Panc1 (cell line): ENCODE data around the gene PRPH. TPM values are rescaled to one million over a fixed set of nuclear protein-coding genes. Genes with fewer than 3 reads are reported as not detected.

Experiments used
- ATAC-seq: fragments of 200-7000 bp; cut with Tn5 transposase; 2 replicates; pipeline ENCODE4 v1.9.1; 2020; ENCODE audit warnings: mild to moderate bottlenecking, moderate library complexity
- BruUV-seq: library from RNA; stranded (reverse); fragments of 400-500 nt; replicated peaks from 2 replicates; lab custom pipeline; 2021; lab: Mats Ljungman, UMichigan
- CTCF ChIA-PET: fragments of 300-600 bp; sonication (Branson Sonifier 250); formaldehyde crosslinking; loops from one replicate; lab custom pipeline; 2022; ENCODE audit warnings: antibody characterized with exemption; lab: Charles Lee
- POLR2A ChIA-PET: fragments of 300-600 bp; sonication (Branson Sonifier 250); formaldehyde crosslinking; loops from one replicate; lab custom pipeline; 2022; ENCODE audit warnings: antibody characterized with exemption; lab: Charles Lee
- DNase-seq: peaks from one replicate; pipeline ENCODE4 v3.0.0-alpha.2; 2010; ENCODE audit warnings: low read depth, low spot score
- H3K27ac ChIP-seq: 2 replicates; pipeline ENCODE4 v1.5.1; 2011; ENCODE audit warnings: mild to moderate bottlenecking, low read length, inconsistent platforms
- H3K27me3 ChIP-seq: fragments of 200-500 bp; sonication (Bioruptor generic); 2 replicates; pipeline ENCODE4 v1.6.0; 2014; ENCODE audit warnings: low read length, inconsistent platforms; ENCODE audit not compliant: control insufficient read depth, insufficient read depth
- H3K36me3 ChIP-seq: fragments of 200-500 bp; sonication (Bioruptor generic); 2 replicates; pipeline ENCODE4 v1.5.1; 2014; ENCODE audit warnings: inconsistent platforms, mild to moderate bottlenecking, low read length, moderate library complexity; ENCODE audit not compliant: control insufficient read depth, insufficient read depth
- H3K4me1 ChIP-seq: 2 replicates; pipeline ENCODE4 v1.5.1; 2011; ENCODE audit warnings: inconsistent platforms, mild to moderate bottlenecking, low read length, moderate library complexity; ENCODE audit not compliant: control insufficient read depth, insufficient read depth
- H3K4me3 ChIP-seq, 2 experiments: 2 replicates each; pipeline ENCODE4 v1.5.1; 2011 to 2012; ENCODE audit warnings: low read depth in 2 of 2, low read length in 2 of 2, mild to moderate bottlenecking in 2 of 2, inconsistent platforms in 1 of 2, moderate library complexity in 1 of 2
- H3K9me3 ChIP-seq: fragments of 200-500 bp; sonication (Bioruptor generic); 2 replicates; pipeline ENCODE4 v1.5.1; 2014; ENCODE audit warnings: low read depth, mild to moderate bottlenecking, inconsistent platforms, low read length, moderate library complexity; ENCODE audit not compliant: control insufficient read depth, insufficient read depth
- CTCF ChIP-seq: fragments of 450-650 bp; IDR thresholded peaks from 2 replicates; pipeline ENCODE4 v1.5.1; 2017; ENCODE audit warnings: mild to moderate bottlenecking
- POLR2AphosphoS5 ChIP-seq: IDR thresholded peaks from 2 replicates; pipeline ENCODE4 v1.6.1; 2012; ENCODE audit warnings: mild to moderate bottlenecking, low read depth, low read length, moderate library complexity
- REST ChIP-seq, 2 experiments: IDR thresholded peaks; 2 replicates each; pipeline ENCODE4 v1.6.1; 2011 to 2012; ENCODE audit warnings: low read depth in 2 of 2, control low read depth in 1 of 2, low read length in 1 of 2, mild to moderate bottlenecking in 1 of 2, moderate library complexity in 1 of 2; ENCODE audit not compliant: insufficient read depth in 1 of 2
- SIN3A ChIP-seq: IDR thresholded peaks from 2 replicates; pipeline ENCODE4 v1.6.1; 2012; ENCODE audit warnings: low read depth, mild to moderate bottlenecking, low read length, moderate library complexity, borderline replicate concordance; ENCODE audit not compliant: insufficient read depth
- TCF7L2 ChIP-seq: IDR thresholded peaks from 2 replicates; pipeline ENCODE4 v1.6.1; 2011; ENCODE audit warnings: mild to moderate bottlenecking, low read depth, low read length, inconsistent platforms
- in situ Hi-C: cut with HindIII; loops from 2 replicates; pipeline ENCODE4 v1.10.0; 2016; ENCODE audit warnings: low sequenced_read_pairs, low pct_unique_long_range_greater_than_20kb
- intact Hi-C: fragments of 100-400 bp; cut with micrococcal nuclease; formaldehyde crosslinking; loops from one replicate; pipeline ENCODE4 v1.10.0; 2022; ENCODE audit not compliant: unreplicated experiment
- total RNA-seq: library from RNA; stranded (reverse); gene quantifications from one replicate; pipeline ENCODE4 v1.2.1, GENCODE V29; 2021; ENCODE audit not compliant: unreplicated experiment

Gene PRPH
- total RNA-seq, 1 experiment from 2014 or later = 0.39 TPM

- Histone ChIP-seq H3K4me1 (peaks cover 10% of the 10 kb centered on the region), H3K36me3 (no peaks in the 10 kb centered on the region)
- POLR2A ChIA-PET = interaction anchor here (0.7 kb wide), 1 partner anchor 207 kb away, joined by 4 read pairs; no protein-coding TSS in a partner anchor
Observed at GRCh38 chr12:49338830-49339463, 44.0 kb downstream of the PRPH start.

GRCh38 chr12:49339464-49339861 lies 44.5 kb downstream of the PRPH start:
- ChIA-PET CTCF (interaction anchor here (0.5 kb wide), 1 partner anchor 173 kb away, joined by 3 read pairs; no protein-coding TSS in a partner anchor), POLR2A (interaction anchor here (0.7 kb wide), 1 partner anchor 208 kb away, joined by 4 read pairs; no protein-coding TSS in a partner anchor)
- Histone ChIP-seq H3K4me1 (peaks cover 10% of the 10 kb centered on the region), H3K27ac (no peak overlapping the region), H3K27me3 (no peaks in the 10 kb centered on the region), H3K36me3 (no peaks in the 10 kb centered on the region), H3K4me3 (no peak overlapping the region), H3K9me3 (no peaks in the 10 kb centered on the region)
- ATAC-seq (no peak), DNase-seq (no peak)
- in situ Hi-C loops = no loop called here
- intact Hi-C loops = loop anchor here (5.0 kb wide), 1 partner anchor 52 kb away; no protein-coding TSS in a partner anchor
- no TSS peak for BruUV-seq
- TF ChIP-seq TCF7L2 = no peak
- TF ChIP-seq REST (IDR thresholded peaks at IDR 0.05; ENCODE audit: insufficient read depth in 1 of 2, low read depth in 2 of 2, low read length in 1 of 2) = no peak
- TF ChIP-seq SIN3A = no peak
- TF ChIP-seq POLR2AphosphoS5 = no peak

More at GRCh38 chr12:49338830-49339463, 44.0 kb downstream of the PRPH start:
- no TSS peak for BruUV-seq
- DNase-seq (no peak), ATAC-seq (no peak)
- CTCF ChIA-PET = interaction anchor here (2.6 kb wide), 1 partner anchor 8 kb away, joined by 11 read pairs; the partner anchor contains the start of gene DNAJC22
- intact Hi-C loops (loop anchor here (5.0 kb wide), 1 partner anchor 52 kb away; no protein-coding TSS in a partner anchor), in situ Hi-C loops (no loop called here)
- no peaks in the 10 kb centered on the region for H3K27me3 ChIP-seq
- H3K9me3 ChIP-seq = no peaks in the 10 kb centered on the region
- TF ChIP-seq TCF7L2 = no peak
- TF ChIP-seq POLR2AphosphoS5 = no peak
- TF ChIP-seq REST (IDR thresholded peaks at IDR 0.05; ENCODE audit: insufficient read depth in 1 of 2, low read depth in 2 of 2, low read length in 1 of 2) = no peak
- no peak for TF ChIP-seq SIN3A
- no peak for TF ChIP-seq CTCF
- H3K4me3 ChIP-seq = no peak overlapping the region
- no peak overlapping the region for H3K27ac ChIP-seq
